Liver (tissue), 9 donors: ENCODE results near the gene MKRN2. TPM values are rescaled to one million over a fixed set of nuclear protein-coding genes. Genes with fewer than 3 reads are reported as not detected.

Experiments used
- DNase-seq: peaks from one replicate; pipeline ENCODE4 v3.0.0-alpha.2; 2017; ENCODE audit warnings: low spot score
- H3K27ac ChIP-seq, 2 donors: one replicate each; pipeline ENCODE4 v1.7.0; 2013; ENCODE audit warnings: inconsistent platforms in 2 of 2, low read length in 2 of 2, control low read depth in 1 of 2, low read depth in 1 of 2, mild to moderate bottlenecking in 1 of 2
- H3K27me3 ChIP-seq, 4 donors: one replicate each; pipeline versions ENCODE4 v1.6.1 to v1.7.0; 2013; ENCODE audit warnings: low read length in 3 of 4, inconsistent platforms in 1 of 4, mild to moderate bottlenecking in 1 of 4, moderate library complexity in 1 of 4; ENCODE audit not compliant: control insufficient read depth in 4 of 4, insufficient read depth in 4 of 4
- H3K36me3 ChIP-seq, 4 donors: one replicate each; pipeline versions ENCODE4 v1.6.1 to v1.7.0; 2013; ENCODE audit warnings: low read length in 3 of 4, mild to moderate bottlenecking in 3 of 4, low read depth in 1 of 4, moderate library complexity in 1 of 4; ENCODE audit not compliant: control insufficient read depth in 4 of 4, insufficient read depth in 3 of 4
- H3K4me1 ChIP-seq, 4 donors: one replicate each; pipeline versions ENCODE4 v1.6.1 to v1.7.0; 2013; ENCODE audit warnings: low read length in 3 of 4, mild to moderate bottlenecking in 3 of 4, moderate library complexity in 1 of 4; ENCODE audit not compliant: control insufficient read depth in 4 of 4, insufficient read depth in 4 of 4
- H3K4me3 ChIP-seq, 3 donors: one replicate each; pipeline versions ENCODE4 v1.6.1 to v1.7.0; 2013; ENCODE audit warnings: low read length in 3 of 3, control low read depth in 1 of 3, low read depth in 1 of 3, mild to moderate bottlenecking in 1 of 3
- H3K9ac ChIP-seq, 2 donors: one replicate each; pipeline ENCODE4 v1.7.0; 2013; ENCODE audit warnings: low read length in 2 of 2, mild to moderate bottlenecking in 2 of 2, moderate library complexity in 2 of 2, control low read depth in 1 of 2, low read depth in 1 of 2
- H3K9me3 ChIP-seq, 4 donors: one replicate each; pipeline versions ENCODE4 v1.6.1 to v1.7.0; 2013; ENCODE audit warnings: low read length in 3 of 4; ENCODE audit not compliant: control insufficient read depth in 4 of 4
- ATF3 ChIP-seq: IDR thresholded peaks from 2 replicates; pipeline ENCODE4 v1.6.1; 2016; ENCODE audit warnings: antibody characterized with exemption
- EGR1 ChIP-seq, 2 donors: IDR thresholded peaks; 2 replicates each; pipeline ENCODE4 v1.6.1; 2016 to 2018; ENCODE audit warnings: antibody characterized with exemption in 2 of 2, low read depth in 2 of 2
- FOXA2 ChIP-seq: IDR thresholded peaks from 2 replicates; pipeline ENCODE4 v1.6.1; 2016; ENCODE audit warnings: antibody characterized with exemption
- GABPA ChIP-seq, 2 donors: IDR thresholded peaks in 1 of 2; conservative IDR thresholded peaks in 1 of 2; 2 replicates each; pipeline ENCODE4 v1.6.1; 2016; ENCODE audit warnings: antibody characterized with exemption in 2 of 2, mild to moderate bottlenecking in 1 of 2, moderate library complexity in 1 of 2
- JUND ChIP-seq, 2 donors: IDR thresholded peaks; 2 replicates each; pipeline ENCODE4 v1.6.1; 2016; ENCODE audit warnings: antibody characterized with exemption in 2 of 2
- MAX ChIP-seq: IDR thresholded peaks from 2 replicates; pipeline ENCODE4 v1.6.1; 2016; ENCODE audit warnings: antibody characterized with exemption
- RAD21 ChIP-seq, 2 donors: IDR thresholded peaks; 2 replicates each; pipeline ENCODE4 v1.6.1; 2016; ENCODE audit warnings: antibody characterized with exemption in 2 of 2, mild to moderate bottlenecking in 2 of 2
- RXRA ChIP-seq, 2 donors: IDR thresholded peaks; 2 replicates each; pipeline ENCODE4 v1.6.1; 2017 to 2018; ENCODE audit warnings: antibody characterized with exemption in 2 of 2, mild to moderate bottlenecking in 1 of 2
- SP1 ChIP-seq: IDR thresholded peaks from 2 replicates; pipeline ENCODE4 v1.6.1; 2018; ENCODE audit warnings: antibody characterized with exemption, mild to moderate bottlenecking
- TAF1 ChIP-seq: conservative IDR thresholded peaks from 2 replicates; pipeline ENCODE4 v1.6.1; 2016; ENCODE audit warnings: antibody characterized with exemption, mild to moderate bottlenecking
- YY1 ChIP-seq: IDR thresholded peaks from 2 replicates; pipeline ENCODE4 v1.6.1; 2016; ENCODE audit warnings: antibody characterized with exemption, mild to moderate bottlenecking
- ZBTB33 ChIP-seq: IDR thresholded peaks from 2 replicates; pipeline ENCODE4 v1.6.1; 2016; ENCODE audit warnings: antibody characterized with exemption
- WGBS: extraction: QIAGEN DNeasy Blood & Tissue Kit; methylation state at CpG from one replicate; pipeline ENCODE4 v1.1.7; 2013; 5-methylcytosine and 5-hydroxymethylcytosine counted together
- polyA plus RNA-seq, 2 donors: library from polyadenylated mRNA; stranded (reverse) in 1 of 2; unstranded in 1 of 2; fragments of 200-250 nt in 1 of 2; fragments of >200 nt in 1 of 2; fragmentation: Nextera tagmentation in 1 of 2; extraction: Ambion mirVana in 1 of 2; gene quantifications; one replicate each; pipeline versions ENCODE4 v1.2.1 to v1.2.3, GENCODE V29; 2013 to 2015
- total RNA-seq, 2 donors: library from RNA; depleted of rRNA; stranded (reverse); fragments of >200 nt; gene quantifications; one replicate each; pipeline ENCODE4 v1.2.3, GENCODE V29; 2014
- donor health status: healthy.
- donor health status: healthy.
- donor health status: healthy.
- donor health status: healthy.
- donor health status: healthy.

Gene MKRN2
- total and polyA plus RNA-seq, 4 donors: 6.1 to 17.3 (median 11.7) TPM

GRCh38 chr3:12612514-12613226 lies 55.8 kb downstream of the MKRN2 start:
- Histone ChIP-seq H3K36me3 (peaks cover 3 to 19% (median 18%) of the 10 kb centered on the region in 4 donors), H3K27me3 (no peaks in the 10 kb centered on the region), H3K4me1 (no peaks in the 10 kb centered on the region), H3K4me3 (no peak overlapping the region), H3K27ac (no peak overlapping the region), H3K9ac (no peak overlapping the region), H3K9me3 (no peaks in the 10 kb centered on the region)
- DNase-seq: no peak
- TF ChIP-seq RXRA (IDR thresholded peaks at IDR 0.05): no peak
- no peak for TF ChIP-seq EGR1 (IDR thresholded peaks at IDR 0.05; ENCODE audit: low read depth in 2 of 2)
- TF ChIP-seq TAF1: no peak
- no peak for TF ChIP-seq JUND (IDR thresholded peaks at IDR 0.05)
- no peak for TF ChIP-seq MAX
- TF ChIP-seq YY1: no peak
- 90% methylated on average over 6 of the region's 6 CpGs for WGBS

- no peak for TF ChIP-seq JUND (IDR thresholded peaks at IDR 0.05)
- TF ChIP-seq SP1: no peak
- no peak for TF ChIP-seq EGR1 (IDR thresholded peaks at IDR 0.05; ENCODE audit: low read depth in 2 of 2)
- TF ChIP-seq ATF3: no peak
- no peak for TF ChIP-seq RXRA (IDR thresholded peaks at IDR 0.05)
- TF ChIP-seq RAD21 (IDR thresholded peaks at IDR 0.05): no peak
- no peak for TF ChIP-seq FOXA2
- TF ChIP-seq ZBTB33: no peak
- no peak for TF ChIP-seq YY1
- Histone ChIP-seq H3K9me3 (no peaks in the 10 kb centered on the region), H3K36me3 (peaks cover 3 to 22% (median 19%) of the 10 kb centered on the region in 4 donors), H3K27me3 (no peaks in the 10 kb centered on the region), H3K9ac (no peak overlapping the region), H3K27ac (no peak overlapping the region), H3K4me3 (no peak overlapping the region), H3K4me1 (no peaks in the 10 kb centered on the region)
- DNase-seq: no peak
- WGBS: 75% methylated on average over 4 of the region's 4 CpGs
Observed at GRCh38 chr3:12613250-12613649, 56.4 kb downstream of the MKRN2 start.

GRCh38 chr3:12615266-12615665 lies 58.4 kb downstream of the MKRN2 start:
- Histone ChIP-seq H3K4me3 (no peak overlapping the region), H3K4me1 (peaks cover under 1 to 2% (median under 1%) of the 10 kb centered on the region in 4 donors), H3K27ac (no peak overlapping the region), H3K9ac (no peak overlapping the region), H3K27me3 (no peaks in the 10 kb centered on the region), H3K9me3 (no peaks in the 10 kb centered on the region), H3K36me3 (peaks cover 3 to 17% (median 13%) of the 10 kb centered on the region in 4 donors)
- no peak for TF ChIP-seq GABPA (IDR thresholded peaks at IDR 0.05 in 1 of 2, conservative IDR thresholded peaks at IDR 0.05 in 1 of 2)
- no peak for DNase-seq
- WGBS: 94% methylated on average over 4 of the region's 4 CpGs
